GM21447 (cell line): ENCODE measurements around the gene DIPK1A.
A peak's percentile ranks its signal among the peaks of the same experiment; 100 is the strongest.

ENCODE experiments used
- ATAC-seq: cut with Tn5 transposase; IDR thresholded peaks from one replicate; pipeline ENCODE4 v1.9.1; 2021; ENCODE audit not compliant: unreplicated experiment

The DIPK1A gene

DNA sequence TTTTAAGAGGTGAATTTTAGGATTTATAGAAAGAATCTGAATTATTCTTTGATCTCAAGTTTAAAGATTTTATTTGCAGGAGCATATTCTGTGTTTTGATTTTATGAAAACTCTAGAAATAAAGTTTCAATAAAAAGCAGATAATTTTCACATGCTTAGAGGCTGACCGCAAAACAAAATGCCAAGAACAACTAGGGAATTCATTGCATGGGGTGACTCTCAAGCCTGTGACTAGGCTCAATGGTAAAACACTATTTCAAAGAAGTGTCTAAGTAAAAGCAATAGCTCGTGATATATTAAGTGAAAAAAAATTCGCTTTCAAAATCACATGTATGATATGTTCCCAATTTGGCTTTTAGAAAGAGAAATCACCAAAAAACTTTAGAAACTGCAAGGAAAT lies 79.9 kb downstream of the DIPK1A start:
- no peak for ATAC-seq

DNA sequence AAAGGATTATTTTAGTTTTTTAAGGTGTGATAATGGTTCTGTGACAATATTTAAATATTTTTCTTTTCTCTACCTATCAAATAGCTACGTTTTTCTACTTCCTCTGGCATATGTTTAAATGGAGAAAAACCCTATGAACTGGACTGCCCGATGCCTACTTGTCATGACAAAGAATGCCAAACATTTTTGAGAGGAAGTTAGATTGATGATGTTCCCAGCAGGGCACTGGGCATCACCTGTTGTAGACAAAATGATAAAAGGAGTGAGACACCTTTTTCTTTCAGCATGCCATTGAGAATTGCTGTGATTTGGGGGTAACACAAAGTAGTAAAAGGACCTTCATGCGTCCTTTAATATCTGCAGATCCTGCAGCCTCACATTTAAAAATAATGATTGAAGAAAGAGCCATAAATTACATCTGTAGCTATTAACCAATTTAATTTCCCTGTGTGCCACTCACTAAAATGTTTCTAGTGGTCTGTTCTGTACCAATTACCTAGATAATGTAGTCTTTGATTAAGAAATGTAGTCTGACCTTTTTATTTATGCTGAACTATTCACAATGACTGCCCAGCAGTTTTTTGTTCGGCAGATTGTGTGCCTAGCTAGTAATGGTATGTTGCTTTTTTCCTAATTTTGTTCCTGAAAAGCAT lies 81.8 kb downstream of the DIPK1A start:
- no peak for ATAC-seq

DNA sequence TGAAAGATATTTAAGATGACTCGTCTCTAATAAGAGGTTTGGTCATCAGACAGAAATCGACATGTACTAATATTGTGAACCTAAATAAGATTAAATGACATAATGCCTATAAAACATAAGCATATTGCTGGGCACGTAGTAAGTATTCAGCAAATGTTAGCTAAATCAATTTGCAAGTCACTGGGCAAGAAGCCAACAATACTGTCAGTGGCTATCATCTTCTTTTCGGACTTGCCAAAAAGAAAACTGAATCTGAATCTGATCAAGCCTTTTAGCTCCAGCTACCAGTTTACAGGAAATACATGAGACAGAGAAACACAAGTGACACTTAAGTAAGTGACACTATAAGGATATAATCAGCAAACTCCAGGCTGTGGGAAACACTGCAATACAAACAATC lies 83.5 kb downstream of the DIPK1A start:
- ATAC-seq: no peak

GRCh38 chr1:92877081-92877711 lies 84.1 kb downstream of the DIPK1A start:
- no peak for ATAC-seq

- ATAC-seq: no peak
Observed at GRCh38 chr1:92876351-92876750, 84.9 kb downstream of the DIPK1A start.

GRCh38 chr1:92874987-92875386 lies 86.3 kb downstream of the DIPK1A start:
- ATAC-seq: no peak

GRCh38 chr1:92872719-92873118 lies 88.5 kb downstream of the DIPK1A start:
- ATAC-seq: no peak

- no peak for ATAC-seq
Observed at GRCh38 chr1:92870591-92870990, 90.7 kb downstream of the DIPK1A start.

GRCh38 chr1:92864131-92864530 lies 97.1 kb downstream of the DIPK1A start:
- no peak for ATAC-seq

DNA sequence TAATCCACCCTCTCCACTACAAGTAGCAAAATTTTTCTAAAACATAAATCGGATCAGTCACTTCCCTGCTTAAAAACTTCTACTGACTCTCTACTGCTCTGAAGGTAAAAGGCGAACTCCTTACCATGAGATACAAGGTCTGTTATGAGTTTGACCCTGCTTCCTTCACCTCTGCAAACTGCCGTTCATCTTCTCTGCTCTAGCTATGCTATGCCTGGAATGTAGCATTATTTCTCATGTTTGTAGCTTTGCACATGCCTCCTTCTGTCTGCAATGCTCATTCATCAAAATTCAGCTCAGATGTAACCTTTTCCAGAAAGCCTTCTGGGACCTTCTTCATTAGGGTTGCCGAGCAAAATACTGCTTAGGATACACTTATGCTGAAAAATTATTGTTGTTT lies 98.7 kb downstream of the DIPK1A start:
- no peak for ATAC-seq

- no peak for ATAC-seq
Observed at GRCh38 chr1:92859400-92860039, 101.7 kb downstream of the DIPK1A start.

GRCh38 chr1:92858564-92859399 lies 102.5 kb downstream of the DIPK1A start:
- ATAC-seq: peak; percentile 74

DNA sequence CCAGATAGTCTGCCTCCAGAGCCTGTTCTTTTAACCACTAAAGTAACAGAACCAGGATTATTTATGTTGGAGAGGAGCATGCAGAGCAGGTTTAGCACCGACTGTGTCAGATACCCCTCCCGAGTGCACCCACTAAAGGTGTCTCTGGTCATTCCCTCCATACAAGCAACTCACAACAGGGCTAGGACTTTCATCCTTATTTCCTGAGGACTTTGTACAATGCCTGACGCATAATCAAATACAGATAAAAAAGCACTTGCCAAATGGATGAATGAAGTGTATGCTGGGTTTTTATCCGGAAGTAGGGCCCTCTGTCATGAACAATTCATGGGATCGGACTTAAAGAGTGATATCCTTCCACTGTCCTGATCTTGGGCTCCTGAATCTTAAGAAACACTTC lies 103.4 kb downstream of the DIPK1A start:
- ATAC-seq: no peak

- ATAC-seq: no peak
Observed at GRCh38 chr1:92855236-92855635, 106.0 kb downstream of the DIPK1A start.

- ATAC-seq: no peak
Observed at GRCh38 chr1:92854101-92854785, 107.0 kb downstream of the DIPK1A start.

DNA sequence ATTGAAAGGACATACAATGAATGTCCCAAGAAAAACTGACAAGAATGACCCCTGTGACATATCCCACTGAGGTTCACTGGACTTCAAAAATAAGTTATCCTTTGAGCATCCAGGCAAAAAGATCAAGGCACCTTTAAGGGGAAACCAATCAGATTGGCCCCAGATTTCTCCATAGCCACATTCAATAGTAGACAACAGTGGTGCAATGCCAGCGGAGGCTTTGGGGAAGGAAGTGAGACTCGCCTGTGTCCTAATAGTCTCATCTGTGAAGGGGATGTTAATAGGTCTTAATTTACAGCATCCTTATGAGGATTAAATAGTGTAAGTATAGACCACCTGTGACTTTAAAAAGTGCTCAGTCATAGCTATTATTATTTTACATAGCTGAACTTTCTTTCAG lies 108.0 kb downstream of the DIPK1A start:
- ATAC-seq: no peak

- no peak for ATAC-seq
Observed at GRCh38 chr1:92851729-92852128, 109.5 kb downstream of the DIPK1A start.

GRCh38 chr1:92850019-92850418 lies 111.2 kb downstream of the DIPK1A start:
- no peak for ATAC-seq

DNA sequence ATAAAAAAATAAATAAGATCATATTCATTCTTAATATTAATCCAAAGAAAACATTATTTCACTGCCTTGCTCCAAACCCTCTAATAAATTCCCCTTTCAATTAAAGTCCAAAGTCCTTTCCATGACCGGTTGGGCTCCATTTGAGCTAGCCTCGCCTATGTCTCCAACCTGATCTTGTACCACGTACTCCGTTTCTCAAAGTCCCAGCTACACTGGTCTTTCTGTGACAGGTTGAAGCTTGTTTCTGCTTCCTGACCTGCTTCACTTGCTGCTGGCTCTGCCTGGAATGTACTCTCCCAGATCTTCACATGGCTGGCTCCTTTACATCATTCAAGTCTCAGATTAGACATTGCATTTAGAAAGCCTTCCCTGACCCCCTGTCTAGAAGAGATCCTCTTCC lies 113.1 kb downstream of the DIPK1A start:
- ATAC-seq: no peak

DNA sequence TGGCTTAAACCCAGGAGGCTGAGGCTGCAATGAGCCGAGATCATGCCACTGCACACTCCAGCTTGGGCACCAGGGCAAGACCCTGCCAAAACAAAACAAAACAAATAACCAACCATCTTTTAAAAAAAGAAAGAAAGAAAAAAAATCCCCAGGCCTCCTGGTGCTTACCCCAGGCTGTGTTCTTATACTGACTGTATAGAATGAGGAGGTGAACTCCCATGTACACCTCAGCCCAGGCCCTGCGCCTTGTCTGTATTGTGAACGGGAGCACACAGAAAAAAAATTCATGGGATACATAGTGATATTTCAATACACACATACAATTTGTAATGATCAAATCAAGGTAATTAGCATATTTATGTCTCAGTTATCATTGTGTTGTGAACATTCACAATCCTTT lies 115.4 kb downstream of the DIPK1A start:
- no peak for ATAC-seq

- no peak for ATAC-seq
Observed at GRCh38 chr1:92844439-92844838, 116.8 kb downstream of the DIPK1A start.
